AG09309 (cell line): ENCODE data around the gene UMAD1.

Source experiments
- DNase-seq: peaks from one replicate; pipeline ENCODE4 v3.0.0-alpha.2; 2010; ENCODE audit warnings: low read depth
- H3K4me3 ChIP-seq: 2 replicates; pipeline ENCODE4 v1.5.1; 2011; ENCODE audit warnings: mild to moderate bottlenecking, low read depth, low read length, moderate library complexity; ENCODE audit not compliant: control insufficient read depth
- CTCF ChIP-seq: IDR thresholded peaks from 2 replicates; pipeline ENCODE4 v1.5.1; 2011; ENCODE audit warnings: mild to moderate bottlenecking, low read depth, low read length, inconsistent platforms; ENCODE audit not compliant: insufficient read depth, control insufficient read depth; ENCODE audit errors: missing control alignments

UMAD1 gene

GRCh38 chr7:7696458-7697119 lies 56.0 kb downstream of the UMAD1 start:
- no peak for TF ChIP-seq CTCF
- no peak for DNase-seq
- no peak overlapping the region for H3K4me3 ChIP-seq

- DNase-seq: no peak
- no peak for TF ChIP-seq CTCF
These were observed 58.4 kb downstream of the UMAD1 start for GRCh38 chr7:7698930-7699329.

GRCh38 chr7:7699380-7699779 lies 58.8 kb downstream of the UMAD1 start:
- no peak for DNase-seq
- TF ChIP-seq CTCF: no peak
- H3K4me3 ChIP-seq: no peak overlapping the region

More at GRCh38 chr7:7698930-7699329, 58.4 kb downstream of the UMAD1 start:
- H3K4me3 ChIP-seq: no peak overlapping the region

GRCh38 chr7:7699970-7700369 lies 59.4 kb downstream of the UMAD1 start:
- TF ChIP-seq CTCF: no peak
- no peak for DNase-seq
- H3K4me3 ChIP-seq: no peak overlapping the region

GRCh38 chr7:7701527-7701926 lies 61.0 kb downstream of the UMAD1 start:
- TF ChIP-seq CTCF: no peak
- no peak overlapping the region for H3K4me3 ChIP-seq
- no peak for DNase-seq

- no peak for TF ChIP-seq CTCF
- DNase-seq: peak; percentile 55
- H3K4me3 ChIP-seq: no peak overlapping the region
These were observed 62.3 kb downstream of the UMAD1 start for GRCh38 chr7:7702826-7703225.
